ENCODE measurements around the gene ZNF483. TPM values are rescaled to one million over a fixed set of nuclear protein-coding genes. Genes with fewer than 3 reads are reported as not detected.

ZNF483 gene
- total RNA-seq, 1 donor from 2014 or later: 0.26 TPM

- DNase-seq (ENCODE audit: low read depth) (no peak), FAIRE-seq (no peak)
- no peak overlapping the region for H3K4me3 ChIP-seq (ENCODE audit: low read depth, low read length)
- peaks cover 21% of the 10 kb centered on the region for H3K36me3 ChIP-seq (ENCODE audit: control insufficient read depth, insufficient read depth, low read length)
- no peaks in the 10 kb centered on the region for H3K27me3 ChIP-seq (ENCODE audit: control insufficient read depth, insufficient read depth, low read length)
- no peak for TF ChIP-seq CTCF (IDR thresholded peaks at IDR 0.05; ENCODE audit: insufficient read depth, low read length, severe bottlenecking)
Measured at GRCh38 chr9:111586378-111586777, 61.4 kb downstream of the ZNF483 start.

- H3K36me3 ChIP-seq (ENCODE audit: control insufficient read depth, insufficient read depth, low read length): peaks cover 19% of the 10 kb centered on the region
- TF ChIP-seq CTCF (IDR thresholded peaks at IDR 0.05; ENCODE audit: insufficient read depth, low read length, severe bottlenecking): no peak
- H3K27me3 ChIP-seq (ENCODE audit: control insufficient read depth, insufficient read depth, low read length): no peaks in the 10 kb centered on the region
- no peak for DNase-seq (ENCODE audit: low read depth)
- no peak overlapping the region for H3K4me3 ChIP-seq (ENCODE audit: low read depth, low read length)
- FAIRE-seq: no peak
Measured at GRCh38 chr9:111588846-111589245, 63.9 kb downstream of the ZNF483 start.

GRCh38 chr9:111597852-111598732 lies 73.1 kb downstream of the ZNF483 start:
- Histone ChIP-seq H3K27me3 (ENCODE audit: control insufficient read depth, insufficient read depth, low read length) (no peaks in the 10 kb centered on the region), H3K36me3 (ENCODE audit: control insufficient read depth, insufficient read depth, low read length) (peaks cover 19% of the 10 kb centered on the region), H3K4me3 (ENCODE audit: low read depth, low read length) (peak overlapping the region; percentile 72)
- FAIRE-seq (no peak), DNase-seq (ENCODE audit: low read depth) (peak; percentile 73)
- TF ChIP-seq CTCF (IDR thresholded peaks at IDR 0.05; ENCODE audit: insufficient read depth, low read length, severe bottlenecking): peak; percentile 79

- peak; percentile 63 for DNase-seq (ENCODE audit: low read depth)
- Histone ChIP-seq H3K36me3 (ENCODE audit: control insufficient read depth, insufficient read depth, low read length) (peaks cover 16% of the 10 kb centered on the region), H3K4me3 (ENCODE audit: low read depth, low read length) (peak overlapping the region; percentile 72), H3K27me3 (ENCODE audit: control insufficient read depth, insufficient read depth, low read length) (no peaks in the 10 kb centered on the region)
- TF ChIP-seq CTCF (IDR thresholded peaks at IDR 0.05; ENCODE audit: insufficient read depth, low read length, severe bottlenecking): no peak
- no peak for FAIRE-seq
Measured at GRCh38 chr9:111598733-111599091, 73.7 kb downstream of the ZNF483 start.

GRCh38 chr9:111599092-111599954 lies 74.3 kb downstream of the ZNF483 start, which contains the start of gene PTGR1:
PTGR1 (minus strand) TSS chr9:111599647; CDS start chr9:111597422, 2,225 bp downstream.
- no peak for TF ChIP-seq CTCF (IDR thresholded peaks at IDR 0.05; ENCODE audit: insufficient read depth, low read length, severe bottlenecking)
- FAIRE-seq (no peak), DNase-seq (ENCODE audit: low read depth) (peak; percentile 74)
- no peaks in the 10 kb centered on the region for H3K27me3 ChIP-seq (ENCODE audit: control insufficient read depth, insufficient read depth, low read length)
- peaks cover 14% of the 10 kb centered on the region for H3K36me3 ChIP-seq (ENCODE audit: control insufficient read depth, insufficient read depth, low read length)
- peak within 1 kb of the TSS; percentile 72 for H3K4me3 ChIP-seq (ENCODE audit: low read depth, low read length)
